ENCODE data around the gene C19orf12. TPM values are rescaled to one million over a fixed set of nuclear protein-coding genes. Genes with fewer than 3 reads are reported as not detected.

C19orf12 gene
- total and polyA plus RNA-seq, 2 experiments from 2014 or later, result 11.4 to 17.2 TPM

GRCh38 chr19:29696565-29696846, 18.6 kb downstream of the C19orf12 start:
- no peaks in the 10 kb centered on the region for H3K9me2 ChIP-seq (ENCODE audit: insufficient read depth)
- Mint-ChIP-seq H3K36me3 (ENCODE audit: low read depth) (no peaks in the 10 kb centered on the region; the same call in 2 of the 3 replicates), H3K4me3 (no peak overlapping the region), H3K4me1 (peaks cover 4% of the 10 kb centered on the region; the same call in 2 of the 3 replicates), H3K9me3 (peaks cover 22% of the 10 kb centered on the region), H3K27ac (no peak overlapping the region), H3K27me3 (ENCODE audit: insufficient read depth, low read depth, poor library complexity) (peaks cover 3% of the 10 kb centered on the region)
- no peaks in the 10 kb centered on the region for H3K79me2 ChIP-seq (replicated peaks; ENCODE audit: insufficient read depth)
- H2AFZ ChIP-seq, result no peak overlapping the region
- TF ChIP-seq REST (IDR thresholded peaks at IDR 0.05; ENCODE audit: unreplicated experiment) (no peak), EZH2 (IDR thresholded peaks at IDR 0.05; ENCODE audit: low read depth, unreplicated experiment) (no peak), JUNB (IDR thresholded peaks at IDR 0.05; ENCODE audit: unreplicated experiment) (no peak), ZNF114 (CRISPR knock-in tag; IDR thresholded peaks at IDR 0.05) (no peak), EZH2phosphoT487 (IDR thresholded peaks at IDR 0.05; ENCODE audit: unreplicated experiment) (no peak), NANOG (IDR thresholded peaks at IDR 0.05; ENCODE audit: borderline replicate concordance) (no peak), ETS1 (IDR thresholded peaks at IDR 0.05) (no peak), ZNF462 (CRISPR knock-in tag; IDR thresholded peaks at IDR 0.05) (no peak), STAT1 (IDR thresholded peaks at IDR 0.05; ENCODE audit: unreplicated experiment) (no peak), CREB1 (CRISPR knock-in tag; IDR thresholded peaks at IDR 0.05; ENCODE audit: low read depth) (no peak), CTCF (conservative IDR thresholded peaks at IDR 0.05; ENCODE audit: low read depth in 2 of 2) (no peak), POLR2AphosphoS5 (IDR thresholded peaks at IDR 0.05; ENCODE audit: low read depth) (no peak), ZNF331 (CRISPR knock-in tag; IDR thresholded peaks at IDR 0.05; ENCODE audit: low read depth) (no peak)
- no peak overlapping the region for H3K4me2 ChIP-seq
- H3K4me1 ChIP-seq (ENCODE audit: insufficient read depth), result no peaks in the 10 kb centered on the region
- H4K20me1 ChIP-seq (replicated peaks; ENCODE audit: insufficient read depth), result no peaks in the 10 kb centered on the region
- no peak for ATAC-seq
- H3F3A ChIP-seq (replicated peaks; ENCODE audit: low read depth), result no peaks in the 10 kb centered on the region
- no peaks in the 10 kb centered on the region for H3K27me3 ChIP-seq (ENCODE audit: insufficient read depth)
- no peaks in the 10 kb centered on the region for H3K36me3 ChIP-seq (ENCODE audit: insufficient read depth)
- no peak overlapping the region for H3K27ac ChIP-seq (ENCODE audit: low read depth)
- no peak for DNase-seq (ENCODE audit: low spot score)
- H3K4me3 ChIP-seq, result no peak overlapping the region
